ENCODE measurements around the gene TNRC18.

TNRC18 gene

DNA sequence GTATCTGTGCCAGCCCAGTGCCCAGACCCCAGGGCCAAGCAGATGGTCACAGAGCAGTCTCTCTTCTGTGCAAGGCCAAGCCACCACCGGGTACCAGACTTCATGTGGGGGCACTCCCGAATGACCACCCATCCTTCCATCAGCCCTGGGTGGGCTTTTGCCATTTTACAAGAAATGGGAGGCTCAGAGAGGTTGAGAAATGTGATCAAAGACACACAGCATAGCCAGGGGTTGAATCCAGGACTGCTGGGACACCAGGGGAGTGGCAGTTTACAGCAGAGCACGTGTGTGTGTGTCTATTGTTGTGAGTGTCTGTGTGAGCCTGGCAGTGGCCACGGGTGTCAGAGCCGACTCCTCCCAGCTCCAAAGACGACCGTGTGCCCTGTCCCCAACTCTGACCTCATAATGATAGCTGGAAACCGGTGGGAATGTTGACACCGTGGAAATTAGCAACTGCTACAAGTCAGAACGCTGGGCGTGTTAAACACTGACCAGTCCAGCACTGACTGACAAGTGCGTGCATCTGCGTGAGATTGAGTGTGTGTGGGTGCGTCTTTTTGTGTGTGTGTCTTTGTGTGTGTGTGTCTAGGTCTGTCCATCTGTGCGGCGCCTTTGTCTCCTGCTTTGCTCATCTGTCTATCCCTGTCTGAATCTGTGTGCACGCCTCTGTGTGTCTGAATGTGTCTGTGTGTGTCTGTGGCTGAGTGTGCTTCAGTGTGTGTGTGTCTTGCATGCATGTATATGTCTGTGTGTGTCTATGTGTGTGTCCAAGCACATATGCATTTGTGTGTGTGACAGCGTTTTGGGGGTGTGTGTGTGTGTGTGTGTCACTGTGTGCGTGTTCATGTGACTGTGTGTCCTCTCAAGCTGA, 158.1 kb downstream of the TNRC18 start:
- TF ChIP-seq FOXM1 (IDR thresholded peaks at IDR 0.05; ENCODE audit: borderline replicate concordance, low read depth) (no peak), TCF12 (IDR thresholded peaks at IDR 0.05; ENCODE audit: low read depth) (no peak), YY1 (IDR thresholded peaks at IDR 0.05; ENCODE audit: low read depth) (no peak), ZBTB7A (IDR thresholded peaks at IDR 0.05; ENCODE audit: low read depth) (no peak), RAD21 (IDR thresholded peaks at IDR 0.05; ENCODE audit: low read depth) (no peak), TAF1 (IDR thresholded peaks at IDR 0.05; ENCODE audit: low read depth) (no peak)
- TF ChIP-seq, protein P1, sequence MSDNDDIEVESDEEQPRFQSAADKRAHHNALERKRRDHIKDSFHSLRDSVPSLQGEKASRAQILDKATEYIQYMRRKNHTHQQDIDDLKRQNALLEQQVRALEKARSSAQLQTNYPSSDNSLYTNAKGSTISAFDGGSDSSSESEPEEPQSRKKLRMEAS (IDR thresholded peaks at IDR 0.05): no peak

Measured in Ishikawa (cell line).